Measurements from ENCODE around the gene AP2B1.

GRCh38 chr17:35765756-35766488 lies 178.8 kb downstream of the AP2B1 start:
- TF ChIP-seq CTCF (IDR thresholded peaks at IDR 0.05) (no peak), ATF6 (CRISPR knock-in tag; IDR thresholded peaks at IDR 0.05) (no peak), FOXJ3 (CRISPR knock-in tag; IDR thresholded peaks at IDR 0.05; ENCODE audit: borderline replicate concordance) (no peak), NFYB (CRISPR knock-in tag; conservative IDR thresholded peaks at IDR 0.05; ENCODE audit: low read depth) (no peak), KAT7 (CRISPR knock-in tag; IDR thresholded peaks at IDR 0.05; ENCODE audit: borderline replicate concordance) (no peak), SMAD4 (CRISPR knock-in tag; IDR thresholded peaks at IDR 0.05) (no peak), TCF7 (CRISPR knock-in tag; IDR thresholded peaks at IDR 0.05; ENCODE audit: low read depth) (no peak), ATF3 (CRISPR knock-in tag; conservative IDR thresholded peaks at IDR 0.05) (no peak), USF2 (CRISPR knock-in tag; IDR thresholded peaks at IDR 0.05) (no peak), PRDM15 (CRISPR knock-in tag; IDR thresholded peaks at IDR 0.05) (no peak), ZNF423 (CRISPR knock-in tag; IDR thresholded peaks at IDR 0.05) (no peak), NR2C2 (CRISPR knock-in tag; IDR thresholded peaks at IDR 0.05) (no peak), MYBL2 (CRISPR knock-in tag; IDR thresholded peaks at IDR 0.05) (no peak)
